Type B pancreatic cell (in vitro differentiated cells): ENCODE data around the gene CLIC1. TPM values are rescaled to one million over a fixed set of nuclear protein-coding genes. Genes with fewer than 3 reads are reported as not detected.
A peak's percentile ranks its signal among the peaks of the same experiment; 100 is the strongest.

Experiments
- DNase-seq: peaks from one replicate; pipeline ENCODE4 v3.0.0; 2021; ENCODE audit warnings: mixed read lengths; ENCODE audit not compliant: unreplicated experiment; ENCODE audit errors: extremely low spot score
- H3K27ac Mint-ChIP-seq: 2 replicates; pipeline ENCODE4 v1.8.0; 2021; ENCODE audit warnings: mild to moderate bottlenecking, mixed read lengths
- H3K27me3 Mint-ChIP-seq: 2 replicates; pipeline ENCODE4 v1.8.0; 2021; ENCODE audit warnings: mixed read lengths
- H3K36me3 Mint-ChIP-seq: 2 replicates; pipeline ENCODE4 v1.8.0; 2021; ENCODE audit warnings: mixed read lengths
- H3K4me1 Mint-ChIP-seq: one replicate; pipeline ENCODE4 v1.8.0; 2021; ENCODE audit warnings: mixed read lengths; ENCODE audit not compliant: unreplicated experiment
- H3K4me3 Mint-ChIP-seq: 2 replicates; pipeline ENCODE4 v1.8.0; 2021; ENCODE audit warnings: mild to moderate bottlenecking, mixed read lengths
- H3K9me3 Mint-ChIP-seq: 2 replicates; pipeline ENCODE4 v1.8.0; 2021; ENCODE audit warnings: mixed read lengths
- CTCF ChIP-seq: fragments of 200-600 bp; sonication (generic); conservative IDR thresholded peaks from 2 replicates; pipeline ENCODE4 v1.5.0; 2021; ENCODE audit warnings: antibody characterized with exemption, mild to moderate bottlenecking
- total RNA-seq: library from RNA; stranded (reverse); gene quantifications from 2 replicates; pipeline ENCODE4 v1.2.1, GENCODE V29; 2021; ENCODE audit warnings: low replicate concordance

CLIC1 gene
- total RNA-seq, 1 donor from 2014 or later: 294 TPM

- Mint-ChIP-seq H3K27me3 (no peaks in the 10 kb centered on the region), H3K4me3 (no peak within 1 kb of the TSS), H3K9me3 (no peaks in the 10 kb centered on the region), H3K36me3 (peaks cover 25% of the 10 kb centered on the region), H3K4me1 (peaks cover 11% of the 10 kb centered on the region), H3K27ac (peak within 1 kb of the TSS; percentile 62)
- DNase-seq: no peak
- no peak for TF ChIP-seq CTCF
Observed at GRCh38 chr6:31762356-31762755, 26.0 kb upstream of the CLIC1 start, which contains the start of gene SAPCD1. Gene SAPCD1 (plus strand): TSS chr6:31762656. CDS start chr6:31763055, 399 bp downstream.

DNA sequence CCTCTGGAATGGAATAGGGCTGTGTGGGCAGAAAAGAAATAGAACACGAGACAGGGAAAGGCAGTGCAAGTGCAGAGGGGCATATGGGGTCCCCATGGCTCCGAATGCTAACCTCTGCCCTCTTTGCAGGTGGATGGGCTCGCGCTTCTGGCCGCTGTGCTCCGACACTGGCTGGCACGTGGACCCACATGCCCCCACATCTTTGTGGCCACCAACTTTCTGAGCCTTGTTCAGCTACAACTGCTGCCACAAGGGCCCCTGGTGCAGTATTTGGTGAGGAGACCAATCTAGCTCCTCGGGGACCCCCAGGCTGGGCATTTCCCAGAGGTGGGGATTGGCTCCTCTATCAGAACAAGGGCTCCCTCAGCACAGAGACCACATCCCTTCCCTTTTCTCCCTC is 25.0 kb upstream of the CLIC1 start:
- H3K36me3 Mint-ChIP-seq: peaks cover 25% of the 10 kb centered on the region
- no peaks in the 10 kb centered on the region for H3K9me3 Mint-ChIP-seq
- no peak for DNase-seq
- no peak overlapping the region for H3K4me3 Mint-ChIP-seq
- no peak overlapping the region for H3K27ac Mint-ChIP-seq
- peaks cover 11% of the 10 kb centered on the region for H3K4me1 Mint-ChIP-seq
- no peak for TF ChIP-seq CTCF
- no peaks in the 10 kb centered on the region for H3K27me3 Mint-ChIP-seq

DNA sequence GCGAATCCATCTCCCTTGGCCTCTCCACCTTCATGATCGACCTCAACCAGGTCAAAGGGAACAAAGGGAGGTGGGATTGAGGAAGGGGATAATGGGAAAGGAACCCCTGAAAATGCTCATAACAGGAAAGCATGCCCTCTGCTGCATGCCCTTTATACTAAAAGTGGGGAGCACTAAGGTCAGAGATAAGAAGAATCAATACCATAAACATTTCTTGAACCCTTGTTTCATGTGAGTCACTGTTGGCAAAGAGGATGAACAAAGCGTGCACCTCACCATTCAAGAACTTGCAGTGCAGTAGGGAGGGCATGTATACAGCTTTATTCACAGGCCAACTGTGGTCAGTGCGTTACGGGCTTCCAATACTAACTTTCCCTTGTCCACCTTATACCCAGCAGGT is 24.5 kb upstream of the CLIC1 start:
- Mint-ChIP-seq H3K36me3 (peaks cover 25% of the 10 kb centered on the region), H3K4me1 (peaks cover 11% of the 10 kb centered on the region), H3K9me3 (no peaks in the 10 kb centered on the region), H3K27me3 (no peaks in the 10 kb centered on the region), H3K4me3 (no peak overlapping the region), H3K27ac (no peak overlapping the region)
- TF ChIP-seq CTCF: no peak
- DNase-seq: no peak

DNA sequence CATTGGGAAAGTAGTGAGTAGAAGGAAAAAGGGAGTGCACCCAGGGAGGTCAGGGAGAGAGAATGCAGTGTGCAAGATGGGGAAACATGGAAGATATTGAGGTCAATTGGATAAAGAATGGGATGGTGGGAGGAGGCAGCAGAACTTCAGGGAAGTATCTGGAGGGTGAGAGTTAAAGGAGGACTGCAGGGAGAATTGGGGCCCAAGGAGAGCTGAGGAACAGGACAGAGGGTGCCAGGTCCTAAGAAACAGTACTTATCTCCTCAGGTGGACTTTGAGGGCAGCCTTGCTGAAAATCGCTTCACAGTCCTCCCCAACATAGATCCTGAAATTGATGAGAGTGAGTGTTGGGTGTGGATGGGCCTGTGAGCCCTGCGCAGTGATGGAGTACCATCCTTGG is 22.0 kb upstream of the CLIC1 start:
- Mint-ChIP-seq H3K27ac (no peak overlapping the region), H3K27me3 (no peaks in the 10 kb centered on the region), H3K36me3 (peaks cover 18% of the 10 kb centered on the region), H3K4me3 (no peak overlapping the region), H3K4me1 (peaks cover 2% of the 10 kb centered on the region), H3K9me3 (no peaks in the 10 kb centered on the region)
- no peak for TF ChIP-seq CTCF
- DNase-seq: no peak

GRCh38 chr6:31752739-31753319 is 16.5 kb upstream of the CLIC1 start:
- H3K4me3 Mint-ChIP-seq: no peak overlapping the region
- no peak for DNase-seq

More at GRCh38 chr6:31752739-31753319, 16.5 kb upstream of the CLIC1 start:
- Mint-ChIP-seq H3K27me3 (no peaks in the 10 kb centered on the region), H3K36me3 (no peaks in the 10 kb centered on the region), H3K27ac (no peak overlapping the region), H3K4me1 (no peaks in the 10 kb centered on the region), H3K9me3 (no peaks in the 10 kb centered on the region)
- no peak for TF ChIP-seq CTCF
